ENCODE measurements around the gene IQGAP2. TPM values are rescaled to one million over a fixed set of nuclear protein-coding genes. Genes with fewer than 3 reads are reported as not detected.
"Not testable (repeated sequence)": the region's sequence is repeated elsewhere in the genome, so short reads cannot be mapped to it uniquely, and the experiment has no call there.

IQGAP2 gene
- total RNA-seq, 1 experiment from 2014 or later, result 36.8 TPM

GRCh38 chr5:76677849-76678472 is 274.9 kb downstream of the IQGAP2 start:
- Histone ChIP-seq H3K36me3 (replicated peaks; ENCODE audit: control insufficient read depth, insufficient read depth, low read length) (peaks cover 5% of the 10 kb centered on the region), H3K4me3 (ENCODE audit: insufficient read depth, low read depth, low read length) (no peak overlapping the region)

GRCh38 chr5:76679231-76679630 is 276.1 kb downstream of the IQGAP2 start:
- DNase-seq, result no peak
- H3K36me3 ChIP-seq (replicated peaks; ENCODE audit: control insufficient read depth, insufficient read depth, low read length), result peaks cover 5% of the 10 kb centered on the region
- no peak overlapping the region for H3K4me3 ChIP-seq (ENCODE audit: insufficient read depth, low read depth, low read length)

More at GRCh38 chr5:76677849-76678472, 274.9 kb downstream of the IQGAP2 start:
- no peak for DNase-seq
- H3K27me3 ChIP-seq (ENCODE audit: control insufficient read depth, insufficient read depth, low read length), result no peaks in the 10 kb centered on the region

GRCh38 chr5:76680826-76681225 is 277.7 kb downstream of the IQGAP2 start:
- DNase-seq; H3K4me3 ChIP-seq (ENCODE audit: insufficient read depth, low read depth, low read length): not testable (repeated sequence)

More at GRCh38 chr5:76679231-76679630, 276.1 kb downstream of the IQGAP2 start:
- H3K27me3 ChIP-seq (ENCODE audit: control insufficient read depth, insufficient read depth, low read length), result no peaks in the 10 kb centered on the region

GRCh38 chr5:76681287-76681686 is 278.2 kb downstream of the IQGAP2 start:
- Histone ChIP-seq H3K4me3 (ENCODE audit: insufficient read depth, low read depth, low read length) (no peak overlapping the region), H3K27me3 (ENCODE audit: control insufficient read depth, insufficient read depth, low read length) (no peaks in the 10 kb centered on the region), H3K36me3 (replicated peaks; ENCODE audit: control insufficient read depth, insufficient read depth, low read length) (no peaks in the 10 kb centered on the region; the same call in 1 of the 2 replicates)
- no peak for DNase-seq

More at GRCh38 chr5:76680826-76681225, 277.7 kb downstream of the IQGAP2 start:
- H3K27me3 ChIP-seq (ENCODE audit: control insufficient read depth, insufficient read depth, low read length); H3K36me3 ChIP-seq (replicated peaks; ENCODE audit: control insufficient read depth, insufficient read depth, low read length): not testable (repeated sequence)

GRCh38 chr5:76682387-76682786 is 279.3 kb downstream of the IQGAP2 start:
- no peak for DNase-seq
- Histone ChIP-seq H3K36me3 (replicated peaks; ENCODE audit: control insufficient read depth, insufficient read depth, low read length) (no peaks in the 10 kb centered on the region; the same call in 1 of the 2 replicates), H3K27me3 (ENCODE audit: control insufficient read depth, insufficient read depth, low read length) (no peaks in the 10 kb centered on the region), H3K4me3 (ENCODE audit: insufficient read depth, low read depth, low read length) (no peak overlapping the region)

- no peak for DNase-seq
- no peaks in the 10 kb centered on the region for H3K36me3 ChIP-seq (replicated peaks; ENCODE audit: control insufficient read depth, insufficient read depth, low read length)
- no peak overlapping the region for H3K4me3 ChIP-seq (ENCODE audit: insufficient read depth, low read depth, low read length)
- H3K27me3 ChIP-seq (ENCODE audit: control insufficient read depth, insufficient read depth, low read length), result no peaks in the 10 kb centered on the region
Measured at GRCh38 chr5:76683816-76684731, 281.0 kb downstream of the IQGAP2 start.

- Histone ChIP-seq H3K4me3 (ENCODE audit: insufficient read depth, low read depth, low read length) (no peak overlapping the region), H3K27me3 (ENCODE audit: control insufficient read depth, insufficient read depth, low read length) (no peaks in the 10 kb centered on the region), H3K36me3 (replicated peaks; ENCODE audit: control insufficient read depth, insufficient read depth, low read length) (no peaks in the 10 kb centered on the region)
- DNase-seq, result no peak
Measured at GRCh38 chr5:76684756-76685519, 281.9 kb downstream of the IQGAP2 start.

- Histone ChIP-seq H3K27me3 (ENCODE audit: control insufficient read depth, insufficient read depth, low read length) (no peaks in the 10 kb centered on the region), H3K4me3 (ENCODE audit: insufficient read depth, low read depth, low read length) (no peak overlapping the region), H3K36me3 (replicated peaks; ENCODE audit: control insufficient read depth, insufficient read depth, low read length) (no peaks in the 10 kb centered on the region)
- DNase-seq, result no peak
Measured at GRCh38 chr5:76685704-76686103, 282.6 kb downstream of the IQGAP2 start.

- Histone ChIP-seq H3K4me3 (ENCODE audit: insufficient read depth, low read depth, low read length) (no peak overlapping the region), H3K27me3 (ENCODE audit: control insufficient read depth, insufficient read depth, low read length) (no peaks in the 10 kb centered on the region), H3K36me3 (replicated peaks; ENCODE audit: control insufficient read depth, insufficient read depth, low read length) (no peaks in the 10 kb centered on the region)
- no peak for DNase-seq
Measured at GRCh38 chr5:76688212-76688611, 285.1 kb downstream of the IQGAP2 start.

- Histone ChIP-seq H3K27me3 (ENCODE audit: control insufficient read depth, insufficient read depth, low read length) (no peaks in the 10 kb centered on the region), H3K36me3 (replicated peaks; ENCODE audit: control insufficient read depth, insufficient read depth, low read length) (no peaks in the 10 kb centered on the region), H3K4me3 (ENCODE audit: insufficient read depth, low read depth, low read length) (no peak overlapping the region)
- no peak for DNase-seq
Measured at GRCh38 chr5:76688836-76689235, 285.8 kb downstream of the IQGAP2 start.

GRCh38 chr5:76689321-76690036 is 286.4 kb downstream of the IQGAP2 start:
- Histone ChIP-seq H3K27me3 (ENCODE audit: control insufficient read depth, insufficient read depth, low read length) (no peaks in the 10 kb centered on the region), H3K36me3 (replicated peaks; ENCODE audit: control insufficient read depth, insufficient read depth, low read length) (no peaks in the 10 kb centered on the region), H3K4me3 (ENCODE audit: insufficient read depth, low read depth, low read length) (no peak overlapping the region)
- no peak for DNase-seq

GRCh38 chr5:76690037-76690679 is 287.1 kb downstream of the IQGAP2 start:
- no peaks in the 10 kb centered on the region for H3K27me3 ChIP-seq (ENCODE audit: control insufficient read depth, insufficient read depth, low read length)
- H3K36me3 ChIP-seq (replicated peaks; ENCODE audit: control insufficient read depth, insufficient read depth, low read length), result no peaks in the 10 kb centered on the region
- no peak for DNase-seq
- H3K4me3 ChIP-seq (ENCODE audit: insufficient read depth, low read depth, low read length), result no peak overlapping the region

- DNase-seq, result no peak
Measured at GRCh38 chr5:76690704-76691466, 287.8 kb downstream of the IQGAP2 start.

More at GRCh38 chr5:76690704-76691466, 287.8 kb downstream of the IQGAP2 start:
- no peaks in the 10 kb centered on the region for H3K27me3 ChIP-seq (ENCODE audit: control insufficient read depth, insufficient read depth, low read length)
- no peak overlapping the region for H3K4me3 ChIP-seq (ENCODE audit: insufficient read depth, low read depth, low read length)
- peaks cover 1% of the 10 kb centered on the region; the same call in 1 of the 2 replicates for H3K36me3 ChIP-seq (replicated peaks; ENCODE audit: control insufficient read depth, insufficient read depth, low read length)

Measured in H7 (cell line).